ENCODE measurements around the gene NFKBIA.

DNA sequence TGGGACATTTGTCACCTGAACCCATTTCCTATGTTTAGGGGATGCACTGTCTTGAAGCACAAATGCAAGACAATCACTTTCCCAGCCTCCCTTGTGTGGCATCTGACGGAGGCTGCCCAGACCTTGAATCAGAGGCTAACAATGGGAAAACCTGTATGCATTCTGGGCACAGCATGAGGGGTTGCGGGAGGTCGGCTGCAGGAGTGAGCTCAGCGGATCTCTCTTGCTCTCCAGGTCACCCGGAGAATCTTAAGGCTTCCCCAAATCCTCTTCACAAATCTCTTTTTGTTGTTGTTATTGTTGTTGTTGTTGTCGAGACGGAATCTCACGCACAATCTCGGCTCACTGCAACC is 15.3 kb downstream of the NFKBIA start:
- TF ChIP-seq, protein P1, sequence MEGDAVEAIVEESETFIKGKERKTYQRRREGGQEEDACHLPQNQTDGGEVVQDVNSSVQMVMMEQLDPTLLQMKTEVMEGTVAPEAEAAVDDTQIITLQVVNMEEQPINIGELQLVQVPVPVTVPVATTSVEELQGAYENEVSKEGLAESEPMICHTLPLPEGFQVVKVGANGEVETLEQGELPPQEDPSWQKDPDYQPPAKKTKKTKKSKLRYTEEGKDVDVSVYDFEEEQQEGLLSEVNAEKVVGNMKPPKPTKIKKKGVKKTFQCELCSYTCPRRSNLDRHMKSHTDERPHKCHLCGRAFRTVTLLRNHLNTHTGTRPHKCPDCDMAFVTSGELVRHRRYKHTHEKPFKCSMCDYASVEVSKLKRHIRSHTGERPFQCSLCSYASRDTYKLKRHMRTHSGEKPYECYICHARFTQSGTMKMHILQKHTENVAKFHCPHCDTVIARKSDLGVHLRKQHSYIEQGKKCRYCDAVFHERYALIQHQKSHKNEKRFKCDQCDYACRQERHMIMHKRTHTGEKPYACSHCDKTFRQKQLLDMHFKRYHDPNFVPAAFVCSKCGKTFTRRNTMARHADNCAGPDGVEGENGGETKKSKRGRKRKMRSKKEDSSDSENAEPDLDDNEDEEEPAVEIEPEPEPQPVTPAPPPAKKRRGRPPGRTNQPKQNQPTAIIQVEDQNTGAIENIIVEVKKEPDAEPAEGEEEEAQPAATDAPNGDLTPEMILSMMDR (IDR thresholded peaks at IDR 0.05; ENCODE audit: low read depth, low read length, poor library complexity, severe bottlenecking): no peak
- TF ChIP-seq EZH2phosphoT487 (IDR thresholded peaks at IDR 0.05; ENCODE audit: borderline replicate concordance, low read length): no peak
